HepG2 (cell line): ENCODE data around the gene ARMC5. TPM values are rescaled to one million over a fixed set of nuclear protein-coding genes. Genes with fewer than 3 reads are reported as not detected.

Experiments used
- ARHGAP35 ChIP-seq: sonication (generic); formaldehyde crosslinking; IDR thresholded peaks from 2 replicates; pipeline ENCODE4 v1.9.0; 2022; ENCODE audit warnings: mild to moderate bottlenecking, inconsistent platforms, moderate library complexity, missing genetic modification reagents, borderline replicate concordance
- ATF1 ChIP-seq: IDR thresholded peaks from 2 replicates; pipeline ENCODE4 v1.6.1; 2016; ENCODE audit warnings: mild to moderate bottlenecking, control low read depth
- BCL3 ChIP-seq: sonication (generic); formaldehyde crosslinking; IDR thresholded peaks from 2 replicates; pipeline ENCODE4 v1.5.1; 2020; ENCODE audit warnings: mild to moderate bottlenecking, missing genetic modification reagents, moderate library complexity
- CTCF ChIP-seq: sonication (generic); formaldehyde crosslinking; IDR thresholded peaks from 2 replicates; pipeline ENCODE4 v1.5.0; 2020; ENCODE audit warnings: mild to moderate bottlenecking, missing genetic modification reagents, moderate library complexity
- ERF ChIP-seq: IDR thresholded peaks from 2 replicates; pipeline ENCODE4 v1.6.1; 2018; ENCODE audit warnings: missing biosample characterization, missing genetic modification reagents
- HMGA1 ChIP-seq: sonication (generic); formaldehyde crosslinking; conservative IDR thresholded peaks from 2 replicates; pipeline ENCODE4 v1.4.0; 2020; ENCODE audit warnings: missing genetic modification reagents
- HNF4G ChIP-seq, 2 experiments: sonication (generic) in 1 of 2; formaldehyde crosslinking in 1 of 2; IDR thresholded peaks; 2 replicates each; pipeline versions ENCODE4 v1.4.0 to v1.6.1; 2011 to 2020; ENCODE audit warnings: borderline replicate concordance in 2 of 2, low read depth in 2 of 2, mild to moderate bottlenecking in 2 of 2, low read length in 1 of 2, missing genetic modification reagents in 1 of 2, moderate library complexity in 1 of 2
- MYC ChIP-seq: sonication (generic); formaldehyde crosslinking; IDR thresholded peaks from 2 replicates; pipeline ENCODE4 v1.9.0; 2021; ENCODE audit warnings: missing genetic modification reagents, borderline replicate concordance
- NFRKB ChIP-seq: fragments of 450-650 bp; IDR thresholded peaks from 2 replicates; pipeline ENCODE4 v1.6.1; 2017
- NONO ChIP-seq, 2 experiments: fragments of 450-650 bp in 1 of 2; sonication (generic) in 1 of 2; formaldehyde crosslinking in 1 of 2; IDR thresholded peaks in 1 of 2; conservative IDR thresholded peaks in 1 of 2; 2 replicates each; pipeline versions ENCODE4 v1.6.1 to v1.8.0; 2017 to 2022; ENCODE audit warnings: mild to moderate bottlenecking in 1 of 2, missing genetic modification reagents in 1 of 2, moderate library complexity in 1 of 2
- POLR2AphosphoS2 ChIP-seq: IDR thresholded peaks from 2 replicates; pipeline ENCODE4 v1.6.1; 2011; ENCODE audit warnings: low read depth, low read length, improper control_type of control experiment
- POLR2AphosphoS5 ChIP-seq: IDR thresholded peaks from 2 replicates; pipeline ENCODE4 v1.6.1; 2012; ENCODE audit warnings: low read depth, low read length
- SIN3A ChIP-seq: IDR thresholded peaks from 2 replicates; pipeline ENCODE4 v1.6.1; 2011; ENCODE audit warnings: low read depth, mild to moderate bottlenecking, control low read depth, low read length, borderline replicate concordance
- SNAI1 ChIP-seq: sonication (generic); formaldehyde crosslinking; IDR thresholded peaks from 2 replicates; pipeline ENCODE4 v1.5.0; 2020; ENCODE audit warnings: mild to moderate bottlenecking, missing genetic modification reagents, borderline replicate concordance
- SP4 ChIP-seq: sonication (generic); formaldehyde crosslinking; IDR thresholded peaks from 2 replicates; pipeline ENCODE4 v1.8.1; 2023; ENCODE audit warnings: mild to moderate bottlenecking, missing genetic modification reagents
- SPEN ChIP-seq: sonication (generic); formaldehyde crosslinking; IDR thresholded peaks from 2 replicates; pipeline ENCODE4 v1.5.1; 2020; ENCODE audit warnings: low read depth, mild to moderate bottlenecking, missing genetic modification reagents
- WIZ ChIP-seq: sonication (generic); formaldehyde crosslinking; IDR thresholded peaks from 2 replicates; pipeline ENCODE4 v1.5.1; 2020; ENCODE audit warnings: mild to moderate bottlenecking, missing genetic modification reagents
- ZC3H4 ChIP-seq: sonication (generic); formaldehyde crosslinking; IDR thresholded peaks from 2 replicates; pipeline ENCODE4 v1.4.0; 2020; ENCODE audit warnings: missing genetic modification reagents, borderline replicate concordance
- ZNF234 ChIP-seq: sonication (generic); formaldehyde crosslinking; conservative IDR thresholded peaks from 2 replicates; pipeline ENCODE4 v1.5.1; 2020; ENCODE audit warnings: mild to moderate bottlenecking, missing genetic modification reagents
- ZNF235 ChIP-seq: sonication (generic); formaldehyde crosslinking; IDR thresholded peaks from 2 replicates; pipeline ENCODE4 v1.8.1; 2023; ENCODE audit warnings: mild to moderate bottlenecking, missing genetic modification reagents, borderline replicate concordance
- ZNF367 ChIP-seq: sonication (generic); formaldehyde crosslinking; IDR thresholded peaks from 2 replicates; pipeline ENCODE4 v1.4.0; 2020; ENCODE audit warnings: missing genetic modification reagents, borderline replicate concordance
- ZNF414 ChIP-seq: sonication (generic); formaldehyde crosslinking; IDR thresholded peaks from 2 replicates; pipeline ENCODE4 v1.5.0; 2020; ENCODE audit warnings: missing genetic modification reagents
- ZNF619 ChIP-seq: sonication (generic); formaldehyde crosslinking; IDR thresholded peaks from 2 replicates; pipeline ENCODE4 v1.4.0; 2020; ENCODE audit warnings: mild to moderate bottlenecking, missing genetic modification reagents
- ZNF816 ChIP-seq: sonication (generic); formaldehyde crosslinking; IDR thresholded peaks from 2 replicates; pipeline ENCODE4 v1.8.0; 2022; ENCODE audit warnings: missing genetic modification reagents, mild to moderate bottlenecking, borderline replicate concordance
- ZSCAN31 ChIP-seq: sonication (generic); formaldehyde crosslinking; IDR thresholded peaks from 2 replicates; pipeline ENCODE4 v1.5.0; 2020; ENCODE audit warnings: low read depth, mild to moderate bottlenecking, missing genetic modification reagents
- polyA plus RNA-seq, 8 experiments: library from polyadenylated mRNA; depleted of rRNA in 3 of 8; stranded (reverse) in 7 of 8; unstranded in 1 of 8; fragments of >200 nt; fragmentation: Illumina TruSeq in 4 of 8; extraction: Trizol in 4 of 8; gene quantifications; 2 replicates each; pipeline versions ENCODE4 v1.2.1 to v1.2.3, GENCODE V29; 2011 to 2016; ENCODE audit warnings: low read depth in 4 of 8, missing spikeins in 1 of 8, mixed read lengths in 1 of 8; ENCODE audit not compliant: insufficient read depth in 1 of 8
- total RNA-seq, 5 experiments: library from RNA; depleted of rRNA; stranded (reverse); fragments of >200 nt; fragmentation: Illumina TruSeq; extraction: Trizol; gene quantifications; 2 replicates each; pipeline ENCODE4 v1.2.3, GENCODE V29; 2016; ENCODE audit warnings: low read depth in 1 of 5

The ARMC5 gene
- total and polyA plus RNA-seq, 2 of the 13 experiments (the other 11 are each of a cell fraction or from before 2014, with no cell fraction given), result 10.8 to 22.3 TPM

GRCh38 chr16:31451681-31452351 lies 7.5 kb upstream of the ARMC5 start (continued):
- TF ChIP-seq WIZ (CRISPR knock-in tag), result no peak
- TF ChIP-seq MYC, result peak; percentile 46; the same call in 1 of the 2 replicates
- TF ChIP-seq SP4 (CRISPR knock-in tag), result no peak
- TF ChIP-seq CTCF (CRISPR knock-in tag), result peak; percentile 76
- no peak for TF ChIP-seq ZNF234 (CRISPR knock-in tag)
- no peak for TF ChIP-seq BCL3 (CRISPR knock-in tag)
- no peak for TF ChIP-seq HMGA1
- TF ChIP-seq ZNF816 (CRISPR knock-in tag), result no peak
- TF ChIP-seq SPEN (CRISPR knock-in tag), result peak; percentile 47; the same call in 1 of the 2 replicates
- 0 out of 2 replicates have a peak, but pooled peaks have one; percentile 52 for TF ChIP-seq ZNF619
- TF ChIP-seq ZNF235 (CRISPR knock-in tag), result no peak
- TF ChIP-seq HNF4G (IDR thresholded peaks at IDR 0.05; ENCODE audit: borderline replicate concordance, low read depth, low read length), result no peak
- TF ChIP-seq HNF4G (CRISPR knock-in tag; IDR thresholded peaks at IDR 0.05; ENCODE audit: borderline replicate concordance, low read depth), result no peak
- no peak for TF ChIP-seq POLR2AphosphoS5
- no peak for TF ChIP-seq ARHGAP35 (CRISPR knock-in tag)
- no peak for TF ChIP-seq ATF1 (CRISPR knock-in tag)
- no peak for TF ChIP-seq SIN3A
- 0 out of 2 replicates have a peak, but pooled peaks have one; percentile 51 for TF ChIP-seq ZNF414 (CRISPR knock-in tag)
- no peak for TF ChIP-seq POLR2AphosphoS2
- TF ChIP-seq ERF, result 0 out of 2 replicates have a peak, but pooled peaks have one; percentile 30
- no peak for TF ChIP-seq ZSCAN31 (CRISPR knock-in tag)
- no peak for TF ChIP-seq NFRKB
- no peak for TF ChIP-seq ZNF367 (CRISPR knock-in tag)
- TF ChIP-seq SNAI1, result no peak
- peak; percentile 27; the same call in 1 of the 2 replicates for TF ChIP-seq ZC3H4 (CRISPR knock-in tag)
- no peak for TF ChIP-seq NONO (IDR thresholded peaks at IDR 0.05)
- TF ChIP-seq NONO (CRISPR knock-in tag; conservative IDR thresholded peaks at IDR 0.05), result 0 out of 2 replicates have a peak, but pooled peaks have one; percentile 33
